Stimulated activated CD4-positive, alpha-beta T cell treated with anti-CD3 and anti-CD28 coated beads, Interleukin-12 subunit alpha, Interleukin-12 subunit beta, amount 100 ng/mL, for 48 hours (primary cell): ENCODE results near the gene CACNA1E.

Experiments
- DNase-seq, 3 donors: peaks; one replicate each; pipeline ENCODE4 v3.0.0-alpha.2; 2020; ENCODE audit warnings: low read depth in 2 of 3, low spot score in 1 of 3

The CACNA1E gene

GRCh38 chr1:181483285-181484195, at the start of gene CACNA1E:
Gene CACNA1E (plus strand): TSS chr1:181483517. CDS start chr1:181483745, 228 bp downstream.
- DNase-seq: no peak

GRCh38 chr1:181433931-181434330, 49.4 kb upstream of the CACNA1E start:
- no peak for DNase-seq

- no peak for DNase-seq
Observed at GRCh38 chr1:181438013-181438412, 45.3 kb upstream of the CACNA1E start.

GRCh38 chr1:181440510-181440909, 42.8 kb upstream of the CACNA1E start:
- no peak for DNase-seq

GRCh38 chr1:181442181-181442525, 41.2 kb upstream of the CACNA1E start:
- DNase-seq: no peak

- DNase-seq: no peak
Observed at GRCh38 chr1:181443231-181443853, 40.0 kb upstream of the CACNA1E start.

GRCh38 chr1:181445436-181445835, 37.9 kb upstream of the CACNA1E start:
- no peak for DNase-seq

- DNase-seq: no peak
Observed at GRCh38 chr1:181448461-181448860, 34.9 kb upstream of the CACNA1E start.

GRCh38 chr1:181451661-181452230, 31.6 kb upstream of the CACNA1E start:
- DNase-seq: no peak

- no peak for DNase-seq
Observed at GRCh38 chr1:181452746-181453145, 30.6 kb upstream of the CACNA1E start.

GRCh38 chr1:181453541-181454201, 29.6 kb upstream of the CACNA1E start:
- DNase-seq: no peak

GRCh38 chr1:181456551-181456950, 26.8 kb upstream of the CACNA1E start:
- DNase-seq: no peak

- no peak for DNase-seq
Observed at GRCh38 chr1:181458419-181458818, 24.9 kb upstream of the CACNA1E start.

GRCh38 chr1:181459067-181459466, 24.2 kb upstream of the CACNA1E start:
- DNase-seq: no peak

- DNase-seq: no peak
Observed at GRCh38 chr1:181469829-181470228, 13.5 kb upstream of the CACNA1E start.

GRCh38 chr1:181475580-181475979, 7.7 kb upstream of the CACNA1E start:
- DNase-seq: no peak

GRCh38 chr1:181476581-181476980, 6.7 kb upstream of the CACNA1E start:
- DNase-seq: no peak

- DNase-seq: no peak
Observed at GRCh38 chr1:181478306-181478705, 5.0 kb upstream of the CACNA1E start.

GRCh38 chr1:181479137-181479745, 4.1 kb upstream of the CACNA1E start:
- DNase-seq: peak in 1 of 3 donors; percentile 14

- DNase-seq: no peak
Observed at GRCh38 chr1:181482001-181482430, 1.3 kb upstream of the CACNA1E start.
